ENCODE measurements around the gene CSNK2A2. TPM values are rescaled to one million over a fixed set of nuclear protein-coding genes. Genes with fewer than 3 reads are reported as not detected.

CSNK2A2 gene
- total and polyA plus RNA-seq, 4 donors, result 18.6 to 74.7 (median 41.0) TPM

DNA sequence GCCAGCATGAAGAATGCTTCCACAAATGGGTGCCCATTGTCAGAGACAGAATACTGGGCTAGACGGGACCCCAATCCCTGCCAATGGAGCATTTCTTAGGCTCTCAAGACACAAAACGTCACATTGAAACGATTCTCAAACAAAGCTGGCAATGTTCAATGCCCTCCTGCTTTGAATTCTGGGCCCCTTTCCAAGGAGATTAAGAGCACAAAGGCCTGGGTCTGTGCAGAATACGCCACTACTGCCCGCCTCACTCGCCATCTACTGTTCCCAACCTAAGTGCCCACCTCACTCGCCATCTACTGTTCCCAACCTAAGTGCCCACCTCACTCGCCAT is 78.4 kb downstream of the CSNK2A2 start:
- WGBS, 2 donors, result 68 to 81% methylated on average over 8 of the region's 8 CpGs
- DNase-seq (peak; percentile 46 to 70 (median 50)), ATAC-seq (ENCODE audit: insufficient read depth, low FRiP score) (no peak)
- Histone ChIP-seq H3K4me1 (ENCODE audit: control insufficient read depth in 5 of 5, insufficient read depth in 5 of 5, low read length in 5 of 5) (peaks cover 7 to 59% (median 34%) of the 10 kb centered on the region in 5 donors), H3K27ac (ENCODE audit: low read depth in 1 of 2, low read length in 1 of 2) (peak overlapping the region; percentile 47 to 68), H3K9ac (ENCODE audit: insufficient read depth in 1 of 2, low read length in 2 of 2) (no peak overlapping the region), H3K27me3 (ENCODE audit: control insufficient read depth in 3 of 3, insufficient read depth in 3 of 3, low read length in 2 of 3) (no peaks in the 10 kb centered on the region), H3K9me3 (ENCODE audit: control insufficient read depth in 4 of 4, insufficient read depth in 3 of 4, low read length in 3 of 4) (no peaks in the 10 kb centered on the region), H3K4me3 (no peak overlapping the region), H3K36me3 (ENCODE audit: control insufficient read depth in 4 of 4, insufficient read depth in 4 of 4, low read length in 4 of 4) (peaks cover 0 to 25% (median 18%) of the 10 kb centered on the region in 4 donors)
- TF ChIP-seq, protein P1, sequence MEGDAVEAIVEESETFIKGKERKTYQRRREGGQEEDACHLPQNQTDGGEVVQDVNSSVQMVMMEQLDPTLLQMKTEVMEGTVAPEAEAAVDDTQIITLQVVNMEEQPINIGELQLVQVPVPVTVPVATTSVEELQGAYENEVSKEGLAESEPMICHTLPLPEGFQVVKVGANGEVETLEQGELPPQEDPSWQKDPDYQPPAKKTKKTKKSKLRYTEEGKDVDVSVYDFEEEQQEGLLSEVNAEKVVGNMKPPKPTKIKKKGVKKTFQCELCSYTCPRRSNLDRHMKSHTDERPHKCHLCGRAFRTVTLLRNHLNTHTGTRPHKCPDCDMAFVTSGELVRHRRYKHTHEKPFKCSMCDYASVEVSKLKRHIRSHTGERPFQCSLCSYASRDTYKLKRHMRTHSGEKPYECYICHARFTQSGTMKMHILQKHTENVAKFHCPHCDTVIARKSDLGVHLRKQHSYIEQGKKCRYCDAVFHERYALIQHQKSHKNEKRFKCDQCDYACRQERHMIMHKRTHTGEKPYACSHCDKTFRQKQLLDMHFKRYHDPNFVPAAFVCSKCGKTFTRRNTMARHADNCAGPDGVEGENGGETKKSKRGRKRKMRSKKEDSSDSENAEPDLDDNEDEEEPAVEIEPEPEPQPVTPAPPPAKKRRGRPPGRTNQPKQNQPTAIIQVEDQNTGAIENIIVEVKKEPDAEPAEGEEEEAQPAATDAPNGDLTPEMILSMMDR (IDR thresholded peaks at IDR 0.05; ENCODE audit: control extremely low read depth, extremely low read depth), result no peak

GRCh38 chr16:58118801-58119508 is 79.0 kb downstream of the CSNK2A2 start:
- TF ChIP-seq, protein P1 (IDR thresholded peaks at IDR 0.05; ENCODE audit: control extremely low read depth, extremely low read depth), result no peak
- ATAC-seq (ENCODE audit: insufficient read depth, low FRiP score) (no peak), DNase-seq (no peak)
- peaks cover 1 to 28% (median 21%) of the 10 kb centered on the region in 4 donors for H3K36me3 ChIP-seq (ENCODE audit: control insufficient read depth in 4 of 4, insufficient read depth in 4 of 4, low read length in 4 of 4)
- H3K4me3 ChIP-seq, result no peak overlapping the region
- H3K27ac ChIP-seq (ENCODE audit: low read depth in 1 of 2, low read length in 1 of 2), result peak overlapping the region; percentile 47 to 68
- H3K9ac ChIP-seq (ENCODE audit: insufficient read depth in 1 of 2, low read length in 2 of 2), result no peak overlapping the region
- no peaks in the 10 kb centered on the region for H3K9me3 ChIP-seq (ENCODE audit: control insufficient read depth in 4 of 4, insufficient read depth in 3 of 4, low read length in 3 of 4)
- H3K27me3 ChIP-seq (ENCODE audit: control insufficient read depth in 3 of 3, insufficient read depth in 3 of 3, low read length in 2 of 3), result no peaks in the 10 kb centered on the region
- 55 to 67% methylated on average over 5 of the region's 5 CpGs for WGBS, 2 donors
- peaks cover 6 to 53% (median 33%) of the 10 kb centered on the region in 5 donors for H3K4me1 ChIP-seq (ENCODE audit: control insufficient read depth in 5 of 5, insufficient read depth in 5 of 5, low read length in 5 of 5)

- H3K36me3 ChIP-seq (ENCODE audit: control insufficient read depth in 4 of 4, insufficient read depth in 4 of 4, low read length in 4 of 4), result peaks cover 6 to 43% (median 31%) of the 10 kb centered on the region in 4 donors
- ATAC-seq (ENCODE audit: insufficient read depth, low FRiP score) (no peak), DNase-seq (no peak)
- peaks cover 4 to 45% (median 29%) of the 10 kb centered on the region in 5 donors for H3K4me1 ChIP-seq (ENCODE audit: control insufficient read depth in 5 of 5, insufficient read depth in 5 of 5, low read length in 5 of 5)
- H3K27ac ChIP-seq (ENCODE audit: low read depth in 1 of 2, low read length in 1 of 2), result peak overlapping the region in 1 of 2 donors; percentile 43
- TF ChIP-seq, protein P1 (IDR thresholded peaks at IDR 0.05; ENCODE audit: control extremely low read depth, extremely low read depth), result no peak
- H3K4me3 ChIP-seq, result no peak overlapping the region
- 86 to 92% methylated on average over 6 of the region's 6 CpGs for WGBS, 2 donors
- H3K9me3 ChIP-seq (ENCODE audit: control insufficient read depth in 4 of 4, insufficient read depth in 3 of 4, low read length in 3 of 4), result no peaks in the 10 kb centered on the region
- no peaks in the 10 kb centered on the region for H3K27me3 ChIP-seq (ENCODE audit: control insufficient read depth in 3 of 3, insufficient read depth in 3 of 3, low read length in 2 of 3)
- no peak overlapping the region for H3K9ac ChIP-seq (ENCODE audit: insufficient read depth in 1 of 2, low read length in 2 of 2)
Measured at GRCh38 chr16:58116529-58116928, 81.4 kb downstream of the CSNK2A2 start.

Measured in lung (tissue), 12 donors.